Immature natural killer cell (primary cell): ENCODE data around the gene ZNF77. TPM values are rescaled to one million over a fixed set of nuclear protein-coding genes. Genes with fewer than 3 reads are reported as not detected.
"Not testable (repeated sequence)": the region's sequence is repeated elsewhere in the genome, so short reads cannot be mapped to it uniquely, and the experiment has no call there.

Source experiments
- DNase-seq, 3 donors: peaks; one replicate each; pipeline ENCODE4 v3.0.0; 2022; ENCODE audit warnings: mixed read lengths in 1 of 3
- H3K27ac Mint-ChIP-seq, 6 donors: one replicate each; pipeline ENCODE4 v1.8.0; 2020; ENCODE audit warnings: mixed read lengths in 6 of 6, mild to moderate bottlenecking in 5 of 6, inconsistent platforms in 4 of 6, moderate library complexity in 3 of 6
- H3K27me3 Mint-ChIP-seq, 3 donors: one replicate each; pipeline ENCODE4 v1.8.0; 2020 to 2021; ENCODE audit warnings: low read depth in 3 of 3, mild to moderate bottlenecking in 3 of 3, mixed read lengths in 3 of 3, moderate library complexity in 3 of 3, inconsistent platforms in 1 of 3
- H3K36me3 Mint-ChIP-seq, 3 donors: one replicate each; pipeline ENCODE4 v1.8.0; 2020; ENCODE audit warnings: mixed read lengths in 3 of 3, inconsistent platforms in 2 of 3, mild to moderate bottlenecking in 2 of 3
- H3K4me1 Mint-ChIP-seq, 2 donors: one replicate each; pipeline ENCODE4 v1.8.0; 2020; ENCODE audit warnings: inconsistent platforms in 2 of 2, mild to moderate bottlenecking in 2 of 2, mixed read lengths in 2 of 2, moderate library complexity in 1 of 2
- H3K4me3 Mint-ChIP-seq, 5 donors: one replicate each; pipeline ENCODE4 v1.8.0; 2020; ENCODE audit warnings: mild to moderate bottlenecking in 5 of 5, mixed read lengths in 5 of 5, inconsistent platforms in 3 of 5, moderate library complexity in 3 of 5
- H3K9me3 Mint-ChIP-seq, 6 donors: one replicate each; pipeline ENCODE4 v1.8.0; 2020; ENCODE audit warnings: mild to moderate bottlenecking in 6 of 6, mixed read lengths in 6 of 6, inconsistent platforms in 4 of 6, moderate library complexity in 3 of 6
- polyA plus RNA-seq, 3 donors: library from polyadenylated mRNA; unstranded; fragments of 300-500 nt; fragmentation: Illumina TruSeq; gene quantifications; one replicate each; pipeline ENCODE4 v1.2.3, GENCODE V29; 2021

ZNF77 gene
- polyA plus RNA-seq, 3 donors from 2014 or later, result 1.1 to 2.1 TPM; not detected in 1

GRCh38 chr19:2926341-2927031 is 18.3 kb downstream of the ZNF77 start:
- Mint-ChIP-seq H3K9me3 (peaks cover 4 to 10% (median 8%) of the 10 kb centered on the region in 6 donors), H3K36me3 (peaks cover 9 to 11% (median 9%) of the 10 kb centered on the region in 3 donors), H3K27ac (no peak overlapping the region)

GRCh38 chr19:2923510-2923909 is 21.3 kb downstream of the ZNF77 start:
- DNase-seq, result no peak
- H3K36me3 Mint-ChIP-seq, result peaks cover 6 to 9% (median 8%) of the 10 kb centered on the region in 3 donors
- no peak overlapping the region for H3K4me3 Mint-ChIP-seq
- H3K9me3 Mint-ChIP-seq, result no peaks in the 10 kb centered on the region
- no peaks in the 10 kb centered on the region for H3K27me3 Mint-ChIP-seq
- H3K27ac Mint-ChIP-seq, result no peak overlapping the region
- no peaks in the 10 kb centered on the region for H3K4me1 Mint-ChIP-seq

More at GRCh38 chr19:2926341-2927031, 18.3 kb downstream of the ZNF77 start:
- DNase-seq, result no peak
- no peak overlapping the region for H3K4me3 Mint-ChIP-seq
- H3K27me3 Mint-ChIP-seq, result no peaks in the 10 kb centered on the region
- H3K4me1 Mint-ChIP-seq, result peaks cover 0 to 2% of the 10 kb centered on the region in 2 donors

- Mint-ChIP-seq H3K9me3 (peaks cover 0 to 2% (median 0%) of the 10 kb centered on the region in 6 donors), H3K27ac (no peak overlapping the region), H3K27me3 (no peaks in the 10 kb centered on the region), H3K36me3 (peaks cover 8 to 13% (median 12%) of the 10 kb centered on the region in 3 donors), H3K4me1 (no peaks in the 10 kb centered on the region), H3K4me3 (no peak overlapping the region)
- no peak for DNase-seq
Measured at GRCh38 chr19:2922987-2923386, 21.8 kb downstream of the ZNF77 start.

GRCh38 chr19:2917275-2918184 is 27.2 kb downstream of the ZNF77 start:
- H3K27ac Mint-ChIP-seq, result no peak overlapping the region
- H3K4me1 Mint-ChIP-seq, result no peaks in the 10 kb centered on the region
- DNase-seq, result no peak
- H3K27me3 Mint-ChIP-seq, result no peaks in the 10 kb centered on the region
- H3K9me3 Mint-ChIP-seq, result peaks cover 3 to 14% (median 6%) of the 10 kb centered on the region in 6 donors
- H3K4me3 Mint-ChIP-seq, result no peak overlapping the region
- H3K36me3 Mint-ChIP-seq, result peaks cover 29 to 43% (median 41%) of the 10 kb centered on the region in 3 donors

- Mint-ChIP-seq H3K4me1 (peaks cover 0 to 2% of the 10 kb centered on the region in 2 donors), H3K36me3 (peaks cover 22 to 35% (median 24%) of the 10 kb centered on the region in 3 donors), H3K27ac (no peak overlapping the region), H3K27me3 (no peaks in the 10 kb centered on the region), H3K9me3 (peaks cover 3 to 6% (median 5%) of the 10 kb centered on the region in 6 donors), H3K4me3 (no peak overlapping the region)
- no peak for DNase-seq
Measured at GRCh38 chr19:2912306-2912705, 32.5 kb downstream of the ZNF77 start.

- no peak overlapping the region for H3K4me3 Mint-ChIP-seq
Measured at GRCh38 chr19:2906631-2907195, 38.1 kb downstream of the ZNF77 start.

GRCh38 chr19:2905918-2906519 is 38.8 kb downstream of the ZNF77 start:
- H3K4me1 Mint-ChIP-seq, result peaks cover 13 to 18% of the 10 kb centered on the region in 2 donors
- DNase-seq, result no peak
- H3K4me3 Mint-ChIP-seq, result no peak overlapping the region
- H3K27me3 Mint-ChIP-seq, result peaks cover 0 to 2% (median 0%) of the 10 kb centered on the region in 3 donors
- H3K27ac Mint-ChIP-seq, result no peak overlapping the region
- peaks cover 0 to 4% (median 0%) of the 10 kb centered on the region in 3 donors for H3K36me3 Mint-ChIP-seq
- H3K9me3 Mint-ChIP-seq, result no peaks in the 10 kb centered on the region

More at GRCh38 chr19:2906631-2907195, 38.1 kb downstream of the ZNF77 start:
- H3K9me3 Mint-ChIP-seq, result no peaks in the 10 kb centered on the region
- peaks cover 0 to 1% (median 0%) of the 10 kb centered on the region in 3 donors for H3K27me3 Mint-ChIP-seq
- no peak overlapping the region for H3K27ac Mint-ChIP-seq
- no peak for DNase-seq
- peaks cover 0 to 4% (median 2%) of the 10 kb centered on the region in 3 donors for H3K36me3 Mint-ChIP-seq
- peaks cover 10 to 16% of the 10 kb centered on the region in 2 donors for H3K4me1 Mint-ChIP-seq

- peak overlapping the region in 2 of 5 donors; percentile 6 to 60 for H3K4me3 Mint-ChIP-seq
- not testable (repeated sequence) for H3K27me3 Mint-ChIP-seq, DNase-seq, H3K9me3 Mint-ChIP-seq, H3K36me3 Mint-ChIP-seq, H3K27ac Mint-ChIP-seq
- peaks cover 20 to 25% of the 10 kb centered on the region in 2 donors for H3K4me1 Mint-ChIP-seq
Measured at GRCh38 chr19:2903326-2903725, 41.4 kb downstream of the ZNF77 start.

GRCh38 chr19:2902590-2903218 is 42.1 kb downstream of the ZNF77 start:
- no peaks in the 10 kb centered on the region for H3K36me3 Mint-ChIP-seq
- peaks cover 0 to 2% (median 0%) of the 10 kb centered on the region in 6 donors for H3K9me3 Mint-ChIP-seq
- H3K27me3 Mint-ChIP-seq, result peaks cover 4 to 5% (median 4%) of the 10 kb centered on the region in 3 donors
- no peak overlapping the region for H3K27ac Mint-ChIP-seq
- peak overlapping the region; percentile 92 to 99 (median 96) for H3K4me3 Mint-ChIP-seq
- DNase-seq, result no peak
- H3K4me1 Mint-ChIP-seq, result peaks cover 20 to 25% of the 10 kb centered on the region in 2 donors

GRCh38 chr19:2900296-2901252 is 44.2 kb downstream of the ZNF77 start, which contains the start of gene ZNF57:
Gene ZNF57 (plus strand): TSS chr19:2900928. CDS start chr19:2901046, 118 bp downstream.
- H3K4me3 Mint-ChIP-seq, result peak within 1 kb of the TSS; percentile 92 to 99 (median 96)
- peak within 1 kb of the TSS; percentile 55 to 95 (median 84) for H3K27ac Mint-ChIP-seq
- H3K36me3 Mint-ChIP-seq, result no peaks in the 10 kb centered on the region
- H3K27me3 Mint-ChIP-seq, result peaks cover 4 to 7% (median 4%) of the 10 kb centered on the region in 3 donors
- H3K9me3 Mint-ChIP-seq, result peaks cover 0 to 8% (median 0%) of the 10 kb centered on the region in 6 donors
- peak; percentile 96 to 98 (median 97) for DNase-seq
- H3K4me1 Mint-ChIP-seq, result peaks cover 20 to 22% of the 10 kb centered on the region in 2 donors

GRCh38 chr19:2896694-2897093 is 48.1 kb downstream of the ZNF77 start:
- no peak overlapping the region for H3K27ac Mint-ChIP-seq

GRCh38 chr19:2890531-2890930 is 54.2 kb downstream of the ZNF77 start:
- not testable (repeated sequence) for H3K27ac Mint-ChIP-seq

More at GRCh38 chr19:2896694-2897093, 48.1 kb downstream of the ZNF77 start:
- Mint-ChIP-seq H3K4me1 (peaks cover 9 to 11% of the 10 kb centered on the region in 2 donors), H3K4me3 (no peak overlapping the region), H3K9me3 (peaks cover 0 to 8% (median 0%) of the 10 kb centered on the region in 6 donors), H3K36me3 (no peaks in the 10 kb centered on the region), H3K27me3 (peaks cover 4 to 8% (median 4%) of the 10 kb centered on the region in 3 donors)
- no peak for DNase-seq

More at GRCh38 chr19:2890531-2890930, 54.2 kb downstream of the ZNF77 start:
- not testable (repeated sequence) for H3K9me3 Mint-ChIP-seq, H3K36me3 Mint-ChIP-seq, H3K4me3 Mint-ChIP-seq, H3K27me3 Mint-ChIP-seq, H3K4me1 Mint-ChIP-seq, DNase-seq
